Lower lobe of right lung (tissue), 2 donors: ENCODE data around the gene KIFC3. TPM values are rescaled to one million over a fixed set of nuclear protein-coding genes. Genes with fewer than 3 reads are reported as not detected.
"Not testable (repeated sequence)": the region's sequence is repeated elsewhere in the genome, so short reads cannot be mapped to it uniquely, and the experiment has no call there.

ENCODE experiments used
- ATAC-seq, 2 donors: fragments of 200-7000 bp; cut with Tn5 transposase; one replicate each; pipeline ENCODE4 v1.9.1; 2020 to 2022; ENCODE audit warnings: mild to moderate bottlenecking in 2 of 2, moderate library complexity in 2 of 2
- DNase-seq: peaks from one replicate; pipeline ENCODE4 v3.0.0-alpha.2; 2020
- H3K27ac ChIP-seq: fragments of 200-600 bp; one replicate; pipeline ENCODE4 v1.8.0; 2022
- H3K27me3 ChIP-seq: fragments of 200-600 bp; one replicate; pipeline ENCODE4 v1.8.0; 2022; ENCODE audit warnings: low read depth
- H3K36me3 ChIP-seq: fragments of 200-600 bp; one replicate; pipeline ENCODE4 v1.8.0; 2022; ENCODE audit warnings: mild to moderate bottlenecking
- H3K4me1 ChIP-seq: fragments of 200-600 bp; one replicate; pipeline ENCODE4 v1.8.0; 2022
- H3K4me3 ChIP-seq: fragments of 200-600 bp; one replicate; pipeline ENCODE4 v1.8.0; 2022; ENCODE audit warnings: mild to moderate bottlenecking
- H3K9me3 ChIP-seq: fragments of 200-600 bp; one replicate; pipeline ENCODE4 v1.8.0; 2022
- CTCF ChIP-seq: fragments of 200-600 bp; IDR thresholded peaks from one replicate; pipeline ENCODE4 v1.8.0; 2022; ENCODE audit warnings: antibody characterized with exemption, mild to moderate bottlenecking
- intact Hi-C: fragments of 100-400 bp; cut with DNase I; formaldehyde crosslinking; loops from one replicate; pipeline ENCODE4 v1.11.0; 2022
- total RNA-seq: library from RNA; stranded (reverse); fragmentation: NEBNext Ultra II Directional; extraction: Animal tissue kit (Norgen Biotek cat#: 25700); gene quantifications from one replicate; pipeline ENCODE4 v1.2.1, GENCODE V29; 2021
- donor health status: DM: no; HTN: yes; CAD: no; lungs with severe emphysema.

KIFC3 gene
- total RNA-seq, 1 donor from 2014 or later, result 70.9 TPM

DNA sequence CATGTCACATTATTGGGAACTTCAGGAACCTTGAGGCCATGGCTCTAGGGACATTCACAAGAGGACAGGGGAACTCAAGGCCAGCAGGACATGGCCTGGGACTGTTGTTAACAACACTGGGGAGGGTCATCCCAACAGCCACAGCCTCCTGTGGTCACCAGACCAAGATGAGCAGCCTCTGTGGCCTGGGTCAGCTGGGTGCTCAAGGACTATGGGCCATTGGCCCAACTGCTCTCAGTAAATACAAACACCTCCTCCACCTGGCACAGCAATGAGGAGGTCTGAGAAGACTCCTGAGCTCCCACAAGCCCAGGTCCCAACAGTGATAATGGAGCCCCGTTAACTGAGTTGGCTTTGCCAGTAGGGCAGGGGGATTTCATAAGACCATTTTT is 20.9 kb downstream of the KIFC3 start:
- Histone ChIP-seq H3K4me3 (no peak overlapping the region), H3K27ac (no peak overlapping the region), H3K36me3 (peaks cover 46% of the 10 kb centered on the region), H3K9me3 (no peaks in the 10 kb centered on the region), H3K4me1 (peaks cover 3% of the 10 kb centered on the region), H3K27me3 (no peaks in the 10 kb centered on the region)
- no peak for ATAC-seq
- TF ChIP-seq CTCF, result no peak
- DNase-seq, result peak; percentile 19
- intact Hi-C loops, result no loop called here

DNA sequence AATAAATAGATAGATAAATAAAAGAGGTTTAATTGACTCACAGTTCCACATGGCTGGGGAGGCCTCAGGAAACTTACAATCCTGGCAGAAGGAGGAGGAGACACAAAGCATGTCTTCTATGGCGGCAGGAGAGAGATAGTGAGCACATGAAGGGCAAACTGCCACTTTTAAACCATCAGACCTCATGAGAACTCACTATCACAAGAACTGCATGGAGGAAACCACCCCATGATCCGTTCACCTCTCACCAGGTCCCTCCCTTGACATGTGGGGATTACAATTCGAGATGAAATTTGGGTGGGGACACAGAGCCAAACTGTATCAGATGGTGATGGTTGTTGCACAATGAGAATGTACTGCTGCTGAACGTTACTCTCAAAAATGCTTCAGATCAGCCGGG is 22.5 kb downstream of the KIFC3 start:
- H3K4me3 ChIP-seq, H3K4me1 ChIP-seq, H3K27ac ChIP-seq, H3K9me3 ChIP-seq, ATAC-seq, intact Hi-C loops, DNase-seq, H3K27me3 ChIP-seq: not testable (repeated sequence)
- H3K36me3 ChIP-seq, result peaks cover 44% of the 10 kb centered on the region

DNA sequence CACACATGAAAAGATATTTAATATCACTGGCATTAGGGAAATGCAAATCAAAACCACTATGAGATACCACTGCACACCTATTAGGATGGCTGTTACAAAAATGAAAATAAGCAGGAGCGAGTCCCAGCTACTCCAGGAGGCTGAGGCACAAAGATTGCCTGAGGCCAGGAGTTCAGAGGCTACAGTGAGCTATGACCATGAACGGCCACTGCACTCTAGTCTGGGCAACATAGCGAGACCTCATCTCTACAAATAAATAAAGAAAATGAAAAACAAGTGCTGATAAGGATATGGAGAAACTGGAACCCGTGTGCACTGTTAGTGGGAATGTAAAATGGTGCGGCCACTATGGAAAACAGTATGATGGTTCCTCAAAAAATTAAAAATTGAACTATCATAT is 23.6 kb downstream of the KIFC3 start:
- H3K27ac ChIP-seq, result no peak overlapping the region

GRCh38 chr16:57775661-57776469 is 26.4 kb downstream of the KIFC3 start:
- no peak for TF ChIP-seq CTCF
- H3K36me3 ChIP-seq, result peaks cover 54% of the 10 kb centered on the region
- no peaks in the 10 kb centered on the region for H3K27me3 ChIP-seq
- ATAC-seq (no peak), DNase-seq (no peak)
- H3K4me3 ChIP-seq, result no peak overlapping the region
- no peaks in the 10 kb centered on the region for H3K4me1 ChIP-seq
- intact Hi-C loops, result no loop called here
- no peaks in the 10 kb centered on the region for H3K9me3 ChIP-seq
- no peak overlapping the region for H3K27ac ChIP-seq

More for the DNA sequence above, 23.6 kb downstream of the KIFC3 start:
- ATAC-seq, result no peak
- peaks cover 38% of the 10 kb centered on the region for H3K36me3 ChIP-seq
- no peaks in the 10 kb centered on the region for H3K27me3 ChIP-seq
- no peaks in the 10 kb centered on the region for H3K4me1 ChIP-seq
- intact Hi-C loops, result no loop called here
- no peaks in the 10 kb centered on the region for H3K9me3 ChIP-seq
- H3K4me3 ChIP-seq, result no peak overlapping the region
- no peak for DNase-seq
- TF ChIP-seq CTCF, result no peak

GRCh38 chr16:57774705-57775285 is 27.5 kb downstream of the KIFC3 start:
- TF ChIP-seq CTCF, result no peak
- ATAC-seq, result no peak
- DNase-seq, result no peak
- H3K9me3 ChIP-seq, result no peaks in the 10 kb centered on the region
- no peak overlapping the region for H3K4me3 ChIP-seq
- H3K4me1 ChIP-seq, result no peaks in the 10 kb centered on the region
- intact Hi-C loops, result no loop called here
- no peak overlapping the region for H3K27ac ChIP-seq
- H3K27me3 ChIP-seq, result no peaks in the 10 kb centered on the region
- H3K36me3 ChIP-seq, result peaks cover 65% of the 10 kb centered on the region

DNA sequence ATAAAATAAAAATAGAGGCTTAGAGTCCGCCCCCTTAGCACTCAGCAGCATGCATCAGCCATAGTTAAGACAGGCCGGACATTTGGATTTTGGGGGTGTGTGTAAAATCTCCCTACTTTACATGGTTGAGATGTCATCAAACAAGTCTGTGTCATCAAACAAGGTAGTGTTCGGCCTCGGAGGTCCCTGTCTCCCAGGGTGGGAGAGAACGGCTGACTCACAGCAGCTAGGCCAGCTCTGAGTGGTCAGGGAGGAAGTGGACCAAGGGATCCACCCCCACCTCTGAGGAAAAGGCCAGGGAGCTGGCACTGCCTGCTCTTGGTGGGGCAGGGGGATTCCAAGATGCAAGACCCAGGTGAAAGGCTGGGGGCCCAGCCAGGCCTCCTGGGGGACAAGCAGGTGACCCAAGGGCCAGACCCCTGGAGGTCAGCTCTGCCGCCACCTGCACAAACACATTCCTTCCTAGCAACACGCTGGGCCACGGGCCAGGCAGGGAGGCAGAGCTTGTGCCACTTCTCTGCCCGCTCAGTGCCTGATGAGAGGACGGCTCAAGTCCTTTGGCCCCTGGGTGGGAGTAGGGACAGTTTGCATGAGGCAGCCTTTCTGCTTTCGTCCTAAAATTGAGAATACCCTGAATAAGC is 28.5 kb downstream of the KIFC3 start:
- Histone ChIP-seq H3K27ac (no peak overlapping the region), H3K36me3 (peaks cover 66% of the 10 kb centered on the region)
- DNase-seq, result no peak

More for the DNA sequence above, 28.5 kb downstream of the KIFC3 start:
- no peak for TF ChIP-seq CTCF
- Histone ChIP-seq H3K27me3 (no peaks in the 10 kb centered on the region), H3K4me3 (no peak overlapping the region), H3K4me1 (no peaks in the 10 kb centered on the region), H3K9me3 (no peaks in the 10 kb centered on the region)
- intact Hi-C loops, result no loop called here
- ATAC-seq, result peak; percentile 56 to 57
